HG02870 (cell line): ENCODE measurements around the gene FAM89B.

Source experiments
- ATAC-seq: cut with Tn5 transposase; IDR thresholded peaks from one replicate; pipeline ENCODE4 v1.9.1; 2021; ENCODE audit warnings: mild to moderate bottlenecking, moderate library complexity; ENCODE audit not compliant: unreplicated experiment

The FAM89B gene

DNA sequence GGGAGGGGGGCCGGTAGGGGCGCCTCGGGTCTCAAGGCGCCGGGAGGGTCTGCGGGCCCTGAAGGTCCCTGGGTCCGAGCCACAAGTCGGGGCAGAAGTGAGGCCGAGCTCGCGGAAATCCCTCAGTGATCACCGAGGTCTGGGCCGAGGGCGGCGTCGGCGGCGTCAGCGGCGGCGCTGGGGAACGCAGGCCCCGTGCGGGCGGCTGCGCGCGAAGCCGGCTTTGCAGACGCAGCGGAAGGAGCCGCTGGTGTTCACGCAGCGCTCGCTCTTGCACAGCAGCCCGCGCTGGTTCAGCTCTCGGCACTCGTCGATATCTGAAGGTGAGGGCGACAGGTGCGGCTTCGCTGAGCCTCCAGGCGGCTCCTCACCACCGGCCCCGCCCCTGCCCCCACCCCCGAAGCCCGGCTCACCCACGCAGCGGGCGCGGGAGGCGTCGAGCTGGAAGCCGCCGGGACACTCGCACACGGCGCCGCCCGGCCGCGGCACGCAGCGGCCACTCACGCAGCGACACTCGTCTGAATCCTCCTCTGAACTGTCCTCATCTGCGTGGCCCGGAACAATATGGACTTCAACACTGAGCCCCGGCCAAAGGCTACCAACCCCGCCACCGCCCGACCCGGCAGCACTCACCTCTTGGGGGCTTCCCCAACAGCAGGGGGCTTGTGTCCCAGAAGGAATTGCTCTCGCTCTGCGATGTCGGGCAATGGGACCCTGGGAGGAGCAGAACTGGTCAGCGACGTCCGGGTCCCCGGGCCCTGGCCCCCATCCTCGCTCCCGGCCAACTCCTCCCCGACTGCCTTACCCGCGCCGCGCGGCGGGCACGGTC, 33.2 kb upstream of the FAM89B start:
- no peak for ATAC-seq

DNA sequence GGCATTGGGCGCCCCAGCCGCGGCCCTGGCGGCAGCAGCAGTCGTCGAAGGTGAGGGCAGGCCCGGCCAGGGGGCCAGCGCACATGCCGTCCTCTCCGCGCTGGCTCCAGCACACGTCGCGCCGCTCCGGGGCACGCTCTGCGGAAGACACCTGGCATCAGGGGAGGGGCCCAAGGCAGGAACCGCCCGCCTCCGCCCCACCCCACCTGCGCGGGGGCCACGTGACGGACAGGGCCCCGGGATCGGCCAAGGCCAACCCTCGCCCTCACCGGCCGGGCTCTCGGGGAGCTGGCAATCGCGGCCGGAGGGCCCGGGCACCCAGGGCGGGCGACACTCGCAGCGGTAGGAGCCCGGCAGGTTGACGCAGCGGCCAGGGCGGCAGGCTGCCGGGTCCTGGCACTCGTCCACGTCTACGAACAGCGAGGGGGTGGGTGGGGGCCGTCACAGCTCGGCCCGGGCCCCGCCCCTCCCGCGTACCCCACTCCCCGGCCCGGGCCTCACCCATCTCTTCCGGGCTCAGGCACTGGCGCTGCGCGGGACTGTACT, 32.5 kb upstream of the FAM89B start:
- no peak for ATAC-seq

DNA sequence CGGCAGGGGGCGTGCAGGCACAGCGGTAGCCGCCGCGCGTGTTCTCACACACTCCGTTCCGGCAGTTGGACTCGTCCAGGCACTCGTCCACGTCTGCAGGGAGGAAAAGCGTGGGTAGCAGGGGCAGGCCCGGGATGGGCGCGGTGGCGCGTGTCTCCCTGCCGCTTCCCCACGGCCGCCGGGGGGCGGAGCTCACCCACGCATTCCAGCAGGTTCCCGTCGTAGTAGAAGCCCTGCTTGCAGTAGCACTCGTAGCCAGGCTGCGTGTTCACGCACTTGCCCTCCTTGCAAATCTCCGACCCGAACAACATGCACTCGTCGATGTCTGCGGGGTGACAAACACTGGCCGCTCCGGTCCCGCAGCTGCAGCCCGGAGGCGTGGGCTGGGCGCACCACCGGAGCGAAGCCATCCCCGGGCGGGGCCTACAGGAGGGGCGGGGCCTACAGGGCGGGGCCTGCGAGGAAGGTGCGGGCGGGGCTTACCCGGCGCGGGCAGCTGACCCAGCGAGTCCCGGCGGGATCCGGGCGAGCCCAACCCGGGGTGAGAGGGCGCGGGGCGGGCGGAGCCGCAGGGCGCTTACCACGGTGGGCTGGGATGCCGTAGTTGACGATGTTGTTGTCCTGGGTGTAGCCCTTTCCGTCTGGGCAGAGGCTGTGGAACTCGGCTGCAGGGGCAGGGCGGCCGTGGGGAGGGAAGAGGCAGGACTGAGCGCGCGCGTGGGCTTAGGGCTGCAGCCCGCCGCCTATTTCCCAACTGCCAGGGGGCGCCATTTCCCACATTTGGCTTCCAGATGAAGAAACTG, 31.8 kb upstream of the FAM89B start:
- peak; percentile 61 for ATAC-seq

DNA sequence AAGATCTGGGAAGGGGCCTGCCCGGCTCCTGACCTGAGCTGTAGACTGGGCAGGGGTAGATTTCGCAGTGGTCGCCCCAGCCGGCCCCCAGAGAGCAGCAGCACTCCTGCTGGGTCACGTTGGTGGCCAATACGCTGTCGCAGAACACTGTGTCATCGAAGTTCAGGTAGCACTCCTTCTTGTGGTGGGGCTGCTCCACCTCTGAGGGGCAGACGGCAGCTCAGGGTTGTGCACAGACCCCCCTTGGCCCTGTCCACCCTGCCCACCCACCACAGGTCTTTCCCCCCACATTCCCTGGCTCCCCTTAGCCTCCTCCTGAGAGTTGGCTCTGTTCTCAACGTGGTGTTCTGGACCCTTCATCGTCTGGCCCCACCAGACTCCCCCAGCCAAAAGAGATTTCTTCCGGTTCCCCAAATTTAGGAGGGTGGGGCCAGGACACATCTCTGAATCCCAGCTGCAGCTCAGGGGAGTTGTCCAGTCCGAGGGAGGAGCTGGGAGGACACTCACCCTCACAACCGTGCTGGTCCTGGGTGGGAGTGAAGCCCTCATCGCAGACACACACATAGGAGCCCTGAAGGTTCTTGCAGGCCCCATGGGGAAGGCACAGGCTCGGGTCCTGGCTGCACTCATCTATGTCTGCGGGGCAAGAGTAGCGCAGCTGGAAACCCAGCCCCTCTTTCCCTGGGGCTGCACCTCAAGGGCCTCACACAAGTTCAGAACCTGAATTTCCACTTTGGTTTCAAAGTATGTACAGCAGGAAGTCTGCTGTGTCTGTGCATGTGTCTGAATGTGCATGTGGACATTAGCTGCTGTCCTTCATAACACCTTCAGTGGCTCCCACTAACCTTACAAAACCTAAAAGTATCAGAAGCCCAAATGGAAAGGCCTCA, 31.0 kb upstream of the FAM89B start:
- ATAC-seq: no peak

DNA sequence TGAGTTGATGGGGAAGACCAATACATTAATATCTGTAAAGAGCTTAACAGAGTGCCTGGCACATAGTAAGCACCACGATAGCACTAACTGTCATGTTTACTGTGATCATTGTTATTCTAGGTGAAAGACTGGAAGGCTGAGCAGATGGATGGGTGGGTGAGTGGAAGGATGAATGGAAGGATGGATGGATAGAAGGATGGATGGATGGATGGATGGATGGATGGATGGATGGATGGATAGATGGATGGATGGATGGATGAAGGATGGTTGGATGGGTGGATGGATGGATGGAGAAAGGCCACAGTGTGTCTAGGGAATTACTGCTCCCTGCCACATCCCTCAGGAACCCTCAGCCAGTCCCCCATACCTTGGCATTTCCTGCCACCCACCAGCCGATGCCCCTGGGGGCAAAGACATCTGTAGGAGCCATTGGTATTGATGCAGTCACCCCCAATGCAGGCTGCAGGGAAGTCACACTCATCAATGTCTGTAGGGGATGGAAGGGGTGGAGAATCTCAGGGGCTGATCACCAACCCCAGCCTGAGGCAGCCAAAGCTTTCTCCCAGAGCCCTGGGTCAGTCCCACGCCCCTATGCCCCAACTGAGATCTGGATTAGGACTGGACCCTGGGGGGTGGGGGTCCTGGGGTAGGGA, 29.5 kb upstream of the FAM89B start:
- ATAC-seq: no peak

DNA sequence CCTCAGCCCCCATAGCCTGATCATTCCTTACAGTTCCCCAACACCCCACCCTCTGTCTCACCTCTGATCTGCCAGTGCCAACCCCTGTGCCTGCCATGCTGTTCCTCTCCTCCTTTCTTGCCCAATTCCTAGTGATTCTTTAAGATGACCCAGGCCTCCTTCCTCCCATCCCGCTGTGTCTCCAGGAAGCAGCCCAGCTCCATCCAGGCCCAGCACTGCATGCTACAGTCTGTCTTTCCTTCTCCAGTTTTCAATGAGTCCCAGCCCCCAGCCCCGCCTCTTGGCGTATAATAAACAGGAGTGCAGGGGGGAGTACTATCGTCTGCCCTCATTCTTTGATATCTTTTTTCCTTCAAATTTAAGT, 26.5 kb upstream of the FAM89B start:
- ATAC-seq: no peak

DNA sequence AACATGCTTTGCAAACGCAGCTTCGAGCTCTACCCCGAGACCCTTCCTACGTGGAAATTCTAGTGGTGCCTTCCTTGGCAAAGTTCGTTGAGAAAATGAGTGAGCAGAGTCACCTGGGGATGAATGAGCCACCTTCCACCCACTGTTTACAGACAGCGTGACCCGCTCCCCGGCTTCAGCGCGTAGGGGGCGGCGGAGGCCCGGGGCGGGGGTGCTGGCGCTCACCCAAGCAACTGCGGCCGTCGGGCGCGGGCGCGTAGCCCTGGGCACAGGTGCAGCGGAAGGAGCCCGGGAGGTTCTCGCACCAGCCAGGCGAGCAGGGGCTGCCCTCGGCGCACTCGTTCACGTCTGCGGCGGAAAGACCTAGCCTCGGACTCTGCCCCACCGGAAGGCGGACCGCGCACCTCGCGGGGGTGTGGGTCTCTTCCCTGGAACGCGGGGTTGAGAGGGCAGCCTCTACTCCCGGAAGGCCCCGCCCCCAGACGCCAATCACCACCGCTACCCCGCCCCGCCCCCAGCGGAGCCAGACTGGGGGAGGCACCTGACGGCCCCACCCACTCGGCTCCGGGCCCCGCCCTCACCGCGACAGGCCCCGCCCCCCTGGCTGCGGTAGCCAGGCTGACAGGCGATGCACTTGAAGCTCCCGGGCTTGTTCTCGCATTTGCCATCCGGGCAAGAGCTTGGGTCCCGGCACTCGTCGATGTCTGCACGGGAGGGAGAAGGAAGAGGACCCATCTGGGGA, 25.9 kb upstream of the FAM89B start:
- peak; percentile 70 for ATAC-seq

DNA sequence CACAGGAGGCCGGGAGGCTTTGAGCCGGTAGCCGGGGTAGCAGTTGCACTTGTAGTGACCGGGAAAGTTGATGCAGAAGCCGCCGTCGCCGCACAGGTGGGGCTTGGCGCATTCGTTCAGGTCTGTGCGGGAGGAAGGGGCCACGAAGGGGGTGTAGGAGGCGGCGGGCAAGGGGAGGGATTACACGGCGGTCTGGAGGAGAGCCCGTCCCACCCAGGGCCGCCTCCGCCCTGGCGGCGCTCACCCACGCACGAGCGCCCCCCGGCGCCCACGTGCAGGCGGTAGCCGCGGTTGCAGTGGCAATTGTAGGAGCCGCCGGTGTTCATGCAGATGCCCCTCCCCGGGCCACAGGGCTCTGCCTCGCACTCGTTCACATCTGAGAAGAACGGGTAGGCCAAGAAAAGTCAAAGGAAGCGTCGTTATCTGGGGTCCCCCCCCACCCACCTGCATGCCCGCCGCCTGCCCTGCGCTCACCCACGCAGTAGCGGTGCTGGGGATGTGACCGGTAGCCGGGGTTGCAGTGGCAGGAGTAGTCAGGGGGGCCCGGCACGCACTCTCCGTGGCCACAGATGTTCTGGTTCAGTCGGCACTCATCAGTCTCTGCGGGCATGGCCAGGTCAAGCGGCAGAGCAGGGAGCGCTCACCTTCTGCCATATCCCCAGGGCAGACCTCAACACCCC, 24.8 kb upstream of the FAM89B start:
- ATAC-seq: no peak

DNA sequence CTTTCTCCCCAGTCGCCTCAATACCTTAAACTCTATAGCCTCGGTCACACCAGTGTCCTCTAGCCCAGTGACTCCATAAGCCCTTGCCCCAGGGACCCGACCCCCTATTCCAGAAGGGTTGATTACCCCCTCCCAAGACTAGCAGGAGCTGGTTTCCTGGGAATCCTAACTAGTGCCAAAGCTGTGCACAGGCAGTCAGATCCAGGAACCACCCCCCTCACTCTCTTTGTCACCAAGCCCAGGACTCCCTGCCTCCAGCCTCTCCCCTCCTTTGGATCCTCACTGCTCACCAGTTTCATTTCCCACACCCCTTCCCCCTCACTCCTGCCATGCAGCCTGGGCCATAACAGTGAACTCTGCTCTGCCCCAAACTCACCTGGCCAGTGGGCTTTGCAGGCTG, 23.9 kb upstream of the FAM89B start:
- no peak for ATAC-seq

DNA sequence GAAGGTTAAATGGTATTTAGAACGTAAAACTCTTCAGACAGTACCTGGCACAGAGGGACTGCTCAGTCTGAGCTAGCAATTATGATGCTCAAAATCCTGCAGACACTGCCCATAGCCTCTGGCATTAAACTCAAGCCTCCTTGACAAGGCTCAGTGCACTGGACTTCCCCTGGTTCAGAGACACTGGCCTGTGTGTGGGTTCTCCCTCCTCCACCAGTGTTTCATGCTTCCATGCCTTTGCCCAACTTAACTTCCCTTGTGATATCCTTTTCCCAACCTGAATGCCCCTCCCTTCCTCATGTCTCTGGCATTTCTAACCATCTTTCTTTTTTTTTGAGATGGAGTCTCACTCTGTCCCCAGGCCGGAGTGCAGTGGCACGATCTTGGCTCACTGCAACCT, 23.2 kb upstream of the FAM89B start:
- no peak for ATAC-seq

DNA sequence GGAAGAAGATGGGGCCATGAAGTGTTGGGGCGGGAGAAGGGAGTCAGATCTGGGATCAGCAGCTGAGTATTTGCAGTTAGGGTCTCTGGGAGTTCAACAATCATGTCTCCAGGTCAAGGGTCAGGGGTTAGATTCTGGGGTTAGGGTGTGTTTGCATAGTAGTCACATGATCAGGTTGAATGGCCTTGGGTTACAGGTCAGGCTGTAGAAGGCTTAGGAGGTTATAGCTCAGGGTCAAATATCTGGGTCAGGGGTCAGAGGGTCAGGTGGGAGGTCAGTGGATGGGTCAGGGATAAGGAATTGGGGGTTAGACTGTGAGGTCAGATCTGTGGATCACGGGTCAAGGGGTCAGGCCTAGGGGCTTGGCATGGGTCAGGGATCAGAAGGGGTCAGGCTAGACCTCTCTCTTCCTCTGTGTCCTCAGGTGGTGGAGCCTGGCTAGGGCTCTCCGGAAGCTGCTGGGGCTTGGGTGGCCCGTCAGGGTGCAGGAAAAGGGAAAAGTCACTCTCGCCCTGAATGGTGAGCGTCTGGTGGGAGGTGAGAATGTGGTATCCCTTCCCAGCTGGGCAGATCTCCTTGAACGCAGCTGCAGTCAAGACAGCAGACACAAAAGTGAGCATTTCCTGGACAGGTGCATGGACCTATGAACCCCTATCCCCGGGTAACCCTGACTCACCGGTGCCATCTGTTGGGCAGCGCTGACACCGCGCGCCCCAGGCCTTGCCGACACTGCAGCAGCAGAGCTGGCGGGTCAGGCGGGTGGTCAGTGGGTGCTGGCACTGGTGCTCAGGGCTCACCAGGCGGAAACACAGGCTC, 20.6 kb upstream of the FAM89B start:
- no peak for ATAC-seq

DNA sequence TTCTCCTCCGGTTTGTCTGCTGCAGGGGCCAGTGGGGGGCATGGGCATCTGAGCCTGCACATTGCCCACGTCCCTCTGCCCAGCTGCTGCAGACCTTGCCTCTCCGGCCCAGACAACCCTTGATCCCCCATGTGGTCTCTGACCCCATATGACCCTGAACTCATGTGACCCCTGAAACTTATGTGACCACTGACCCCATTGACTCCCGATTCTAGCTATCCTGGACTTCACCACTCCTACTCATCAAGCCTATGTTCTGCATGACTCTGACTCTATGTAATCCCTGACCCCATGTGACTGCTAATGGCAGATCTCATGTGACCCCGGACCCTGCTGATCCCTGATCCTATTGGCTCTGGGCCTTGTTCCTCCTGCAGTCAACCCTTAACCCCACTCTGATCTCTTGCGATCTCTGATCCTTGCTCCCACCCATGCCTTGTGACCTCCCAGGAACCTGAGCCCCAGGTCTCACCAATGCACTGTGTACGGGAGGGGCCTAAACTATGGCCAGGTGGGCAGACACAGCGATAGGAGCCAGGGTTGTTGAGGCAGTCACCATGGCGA, 19.9 kb upstream of the FAM89B start:
- ATAC-seq: no peak

DNA sequence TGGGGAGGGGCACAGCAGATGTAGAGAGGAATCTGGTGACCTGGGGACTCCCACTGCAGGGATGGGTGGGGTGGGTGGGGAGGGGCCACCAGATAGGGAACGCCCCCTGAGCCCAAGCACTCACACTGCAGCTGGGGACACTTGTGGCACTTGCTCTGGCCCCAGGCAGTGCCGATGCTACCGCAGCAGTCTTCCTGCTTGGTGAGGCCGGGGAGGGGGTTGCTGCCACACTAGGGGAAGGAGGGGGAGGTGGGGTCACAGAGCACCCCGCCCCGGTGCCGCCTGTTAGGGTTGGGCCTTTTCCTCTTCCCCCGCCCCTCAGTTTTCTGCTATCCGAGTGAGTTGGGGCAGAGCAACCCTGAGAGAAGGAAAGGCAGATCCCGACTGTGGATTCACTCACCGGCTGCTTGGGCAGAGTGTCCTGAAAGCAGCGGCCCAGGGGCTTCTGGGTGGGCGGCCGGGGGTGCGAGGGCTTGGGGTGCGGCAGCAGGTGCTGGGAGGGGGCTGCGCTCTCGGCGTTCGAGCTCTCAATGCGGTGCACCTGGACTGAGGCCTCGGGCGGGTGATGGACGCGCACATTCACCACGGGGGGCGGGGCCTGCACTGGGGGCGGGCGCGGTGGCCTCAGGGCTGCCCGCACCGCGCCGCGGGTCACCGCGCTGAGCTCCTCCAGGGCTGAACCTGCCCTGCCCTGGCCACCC, 18.9 kb upstream of the FAM89B start:
- no peak for ATAC-seq

DNA sequence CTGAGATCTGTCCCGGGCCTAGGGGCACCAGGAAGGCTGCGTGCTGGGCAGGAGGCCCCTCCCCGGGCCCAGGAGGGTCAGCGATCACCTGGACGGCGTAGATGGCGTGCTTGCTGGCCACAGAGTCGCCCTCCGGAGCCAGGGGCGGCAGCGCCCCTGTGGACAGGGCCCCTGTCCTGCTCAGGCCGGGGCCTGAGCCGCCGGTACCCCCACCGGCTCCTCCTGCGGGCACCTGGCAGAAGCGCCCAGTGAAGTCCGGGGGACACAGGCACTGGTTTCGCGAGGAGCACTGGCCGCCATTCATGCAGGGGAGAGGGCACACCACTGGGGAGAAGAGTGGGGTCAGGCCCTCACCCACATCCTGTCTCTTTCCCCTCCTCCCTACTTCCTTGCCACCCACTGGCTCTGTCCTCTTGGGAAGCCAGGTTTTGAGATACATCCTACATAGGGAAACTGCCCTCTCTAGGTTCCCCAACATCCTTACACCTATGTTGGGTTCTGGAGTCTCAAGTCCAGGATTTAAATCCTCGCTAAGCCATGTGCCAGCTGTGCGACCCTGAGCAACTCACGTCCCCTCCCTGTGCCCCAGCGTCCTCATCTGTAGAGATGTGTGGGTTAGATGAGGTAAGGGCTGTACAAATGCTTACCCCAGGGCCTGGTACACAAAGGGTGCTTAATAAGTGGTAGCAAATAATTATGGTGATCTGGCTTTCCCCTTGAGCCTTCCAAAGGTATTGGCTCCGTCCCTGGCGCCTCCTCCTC, 18.1 kb upstream of the FAM89B start:
- no peak for ATAC-seq

DNA sequence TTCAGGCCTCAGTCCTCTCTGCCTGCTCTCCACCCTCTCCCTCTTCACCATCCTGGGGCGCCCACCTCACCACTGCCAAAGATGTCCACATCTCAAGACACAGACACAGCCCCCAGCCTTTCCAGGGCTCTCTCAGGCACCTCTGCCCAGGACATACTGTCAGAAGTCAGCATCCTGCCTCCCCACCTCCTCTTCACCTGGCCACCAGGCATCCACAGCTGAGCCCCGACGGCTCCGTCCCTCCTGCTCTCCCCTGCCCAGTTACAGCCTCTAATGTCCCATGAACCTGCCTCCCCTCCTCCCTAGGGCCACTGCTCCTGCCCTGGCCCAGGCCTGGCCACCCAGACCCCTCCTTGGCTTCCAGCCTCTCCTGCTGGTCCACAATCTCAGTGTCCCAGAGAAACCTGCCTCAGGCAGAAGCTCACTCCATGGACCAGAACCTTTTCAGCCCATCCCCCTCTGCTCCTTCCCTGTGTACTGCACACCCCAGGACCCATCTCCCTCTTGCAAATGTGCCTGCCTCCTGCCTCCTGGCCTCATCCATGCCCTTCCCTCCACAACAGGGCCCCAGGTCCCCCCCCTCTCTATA, 17.4 kb upstream of the FAM89B start:
- ATAC-seq: no peak

DNA sequence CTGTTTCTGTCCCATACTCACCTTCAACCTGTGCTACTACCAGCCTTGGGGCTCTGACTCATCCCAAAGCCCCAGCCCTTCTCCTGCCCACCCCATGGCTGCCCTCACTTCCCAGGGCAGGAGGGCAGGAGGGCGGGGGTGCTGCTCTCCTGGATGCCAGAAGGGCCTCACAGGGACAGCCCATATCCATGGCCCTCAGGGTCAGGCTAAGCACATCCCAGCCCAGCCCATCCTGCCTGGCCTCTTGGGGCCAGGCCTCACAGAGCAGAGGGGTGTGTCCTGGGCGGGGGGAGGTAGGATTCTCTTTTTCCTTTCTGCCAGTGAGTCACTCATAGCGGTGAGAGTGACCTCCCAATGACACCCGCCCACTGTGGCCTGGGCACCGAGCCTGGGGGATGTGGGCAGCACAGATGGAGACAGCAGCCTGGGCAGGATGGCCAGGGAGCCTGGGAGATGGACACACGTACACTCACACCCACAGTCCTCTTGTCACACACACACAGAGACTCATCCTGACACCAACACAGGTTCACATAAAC, 16.6 kb upstream of the FAM89B start:
- no peak for ATAC-seq
